H1 (cell line): ENCODE measurements around the gene CTSH. TPM values are rescaled to one million over a fixed set of nuclear protein-coding genes. Genes with fewer than 3 reads are reported as not detected.

Experiments used
- BRCA1 ChIP-seq: IDR thresholded peaks from 2 replicates; pipeline ENCODE4 v1.6.1; 2012; ENCODE audit warnings: low read depth, low read length, improper control_type of control experiment
- polyA plus RNA-seq, 7 experiments: library from polyadenylated mRNA; depleted of rRNA in 3 of 7; stranded (reverse) in 5 of 7; unstranded in 2 of 7; fragments of >200 nt in 5 of 7; fragments of 200-250 nt in 2 of 7; gene quantifications; 1 replicate in 5 of 7; 2 replicates in 1 of 7; 4 replicates in 1 of 7; pipeline versions ENCODE4 v1.2.1 to v1.2.3, GENCODE V29; 2011 to 2013; ENCODE audit warnings: missing spikeins in 2 of 7, mixed read lengths in 2 of 7
- total RNA-seq: library from RNA; stranded (reverse); fragmentation: NEBNext Ultra II Directional; extraction: Animal tissue kit (Norgen Biotek cat#: 25700); gene quantifications from 2 replicates; pipeline ENCODE4 v1.2.1, GENCODE V29; 2021

CTSH gene
- total and polyA plus RNA-seq, 2 of the 8 experiments (the other 6 are each of a cell fraction or from before 2014, with no cell fraction given), result 34.0 to 36.8 TPM

GRCh38 chr15:78929536-78930264 is 15.1 kb downstream of the CTSH start (continued):
- TF ChIP-seq BRCA1, result no peak
- TF ChIP-seq, all 59 proteins: peak for 0
